ENCODE data around the gene FAM98A.

The FAM98A gene

DNA sequence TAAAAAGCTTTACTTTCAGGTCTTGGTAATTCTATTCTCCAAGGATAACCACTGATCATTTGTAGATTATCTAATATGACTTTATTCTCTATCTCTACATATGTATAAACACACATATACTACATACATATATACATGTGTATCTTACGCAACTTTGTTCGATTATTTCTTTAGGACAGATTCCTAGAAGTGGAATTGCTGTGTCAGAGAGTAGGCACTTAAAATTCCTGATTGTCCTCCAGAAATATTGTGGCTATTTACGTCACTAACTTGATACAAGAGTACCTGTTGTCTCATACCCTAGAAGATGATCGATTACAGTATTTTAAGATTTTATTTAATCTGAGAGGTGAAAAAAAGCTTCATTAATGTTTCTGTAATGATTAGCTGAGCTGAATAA is 57.9 kb downstream of the FAM98A start:
- TF ChIP-seq, protein P1, sequence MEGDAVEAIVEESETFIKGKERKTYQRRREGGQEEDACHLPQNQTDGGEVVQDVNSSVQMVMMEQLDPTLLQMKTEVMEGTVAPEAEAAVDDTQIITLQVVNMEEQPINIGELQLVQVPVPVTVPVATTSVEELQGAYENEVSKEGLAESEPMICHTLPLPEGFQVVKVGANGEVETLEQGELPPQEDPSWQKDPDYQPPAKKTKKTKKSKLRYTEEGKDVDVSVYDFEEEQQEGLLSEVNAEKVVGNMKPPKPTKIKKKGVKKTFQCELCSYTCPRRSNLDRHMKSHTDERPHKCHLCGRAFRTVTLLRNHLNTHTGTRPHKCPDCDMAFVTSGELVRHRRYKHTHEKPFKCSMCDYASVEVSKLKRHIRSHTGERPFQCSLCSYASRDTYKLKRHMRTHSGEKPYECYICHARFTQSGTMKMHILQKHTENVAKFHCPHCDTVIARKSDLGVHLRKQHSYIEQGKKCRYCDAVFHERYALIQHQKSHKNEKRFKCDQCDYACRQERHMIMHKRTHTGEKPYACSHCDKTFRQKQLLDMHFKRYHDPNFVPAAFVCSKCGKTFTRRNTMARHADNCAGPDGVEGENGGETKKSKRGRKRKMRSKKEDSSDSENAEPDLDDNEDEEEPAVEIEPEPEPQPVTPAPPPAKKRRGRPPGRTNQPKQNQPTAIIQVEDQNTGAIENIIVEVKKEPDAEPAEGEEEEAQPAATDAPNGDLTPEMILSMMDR (conservative IDR thresholded peaks at IDR 0.05; ENCODE audit: low read depth, low read length), result no peak
- Histone ChIP-seq H3K4me1 (ENCODE audit: low read depth, poor library complexity, severe bottlenecking) (no peaks in the 10 kb centered on the region), H3K27me3 (ENCODE audit: insufficient read depth, low read depth) (no peaks in the 10 kb centered on the region), H3K9ac (no peak overlapping the region), H2AFZ (ENCODE audit: low read depth) (no peak overlapping the region), H4K20me1 (ENCODE audit: insufficient read depth) (no peaks in the 10 kb centered on the region), H3K36me3 (ENCODE audit: insufficient read depth) (no peaks in the 10 kb centered on the region), H3K4me2 (no peak overlapping the region), H3K27ac (no peak overlapping the region), H3K4me3 (IDR thresholded peaks at IDR 0.05; ENCODE audit: insufficient read depth, low read depth, low read length) (no peak overlapping the region), H3K79me2 (ENCODE audit: insufficient read depth, low read depth) (no peaks in the 10 kb centered on the region)

DNA sequence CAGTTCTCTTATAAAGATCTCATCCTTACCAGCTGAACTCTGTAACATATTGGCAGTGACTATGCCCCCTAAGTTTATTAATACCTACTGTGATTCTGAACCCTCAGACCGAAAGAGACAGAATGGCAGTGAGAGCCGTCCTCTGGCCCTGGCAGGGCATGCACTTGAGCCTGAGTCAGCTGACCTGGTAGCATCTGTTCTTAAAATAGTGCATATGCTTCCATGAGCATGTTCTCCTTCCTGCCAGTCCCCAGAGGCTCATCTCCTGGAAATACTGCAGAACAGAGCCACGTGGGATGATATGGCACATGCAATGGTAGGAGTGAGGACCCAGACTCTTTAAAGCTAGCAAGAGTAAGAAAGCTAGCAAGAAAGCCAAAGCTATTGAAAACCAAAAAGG is 63.7 kb downstream of the FAM98A start:
- Histone ChIP-seq H2AFZ (ENCODE audit: low read depth) (no peak overlapping the region), H3K27ac (no peak overlapping the region), H3K9ac (no peak overlapping the region), H3K4me2 (no peak overlapping the region), H3K36me3 (ENCODE audit: insufficient read depth) (no peaks in the 10 kb centered on the region), H4K20me1 (ENCODE audit: insufficient read depth) (no peaks in the 10 kb centered on the region), H3K4me1 (ENCODE audit: low read depth, poor library complexity, severe bottlenecking) (peaks cover 9% of the 10 kb centered on the region), H3K79me2 (ENCODE audit: insufficient read depth, low read depth) (no peaks in the 10 kb centered on the region), H3K27me3 (ENCODE audit: insufficient read depth, low read depth) (no peaks in the 10 kb centered on the region), H3K4me3 (IDR thresholded peaks at IDR 0.05; ENCODE audit: insufficient read depth, low read depth, low read length) (no peak overlapping the region)
- TF ChIP-seq, protein P1 (conservative IDR thresholded peaks at IDR 0.05; ENCODE audit: low read depth, low read length), result no peak
